OCI-LY7 (cell line): Measurements from ENCODE around the gene CETN1. TPM values are rescaled to one million over a fixed set of nuclear protein-coding genes. Genes with fewer than 3 reads are reported as not detected.

Experiments
- BruUV-seq: library from RNA; stranded (reverse); fragments of 400-500 nt; replicated peaks from 2 replicates; lab custom pipeline; 2021; lab: Mats Ljungman, UMichigan
- CTCF ChIA-PET: fragments of 300-600 bp; sonication (Branson Sonifier 250); formaldehyde crosslinking; loops from one replicate; lab custom pipeline; 2022; ENCODE audit warnings: antibody characterized with exemption; ENCODE audit not compliant: unreplicated experiment; lab: Charles Lee
- POLR2A ChIA-PET: fragments of 300-600 bp; sonication (Branson Sonifier 250); formaldehyde crosslinking; loops from one replicate; lab custom pipeline; 2022; ENCODE audit warnings: antibody characterized with exemption; lab: Charles Lee
- DNase-seq: peaks from one replicate; pipeline ENCODE4 v3.0.0-alpha.2; 2015; ENCODE audit warnings: low spot score
- H2AFZ ChIP-seq: fragments of 200-600 bp; sonication (generic), shearing (Covaris generic); 2 replicates; pipeline ENCODE4 v1.6.1; 2014; ENCODE audit warnings: mild to moderate bottlenecking, antibody characterized with exemption, low read length, moderate library complexity
- H3K27ac ChIP-seq: fragments of 200-600 bp; sonication (generic); 2 replicates; pipeline ENCODE4 v1.5.1; 2014; ENCODE audit warnings: mixed run types, low read depth, mild to moderate bottlenecking, moderate library complexity, low read length, inconsistent platforms; ENCODE audit not compliant: poor library complexity, severe bottlenecking
- H3K36me3 ChIP-seq: fragments of 200-600 bp; sonication (generic); 2 replicates; pipeline ENCODE4 v1.6.1; 2014; ENCODE audit warnings: mild to moderate bottlenecking, antibody characterized with exemption, low read length, moderate library complexity, mixed read lengths; ENCODE audit not compliant: insufficient read depth
- H3K4me1 ChIP-seq: fragments of 200-600 bp; sonication (generic); 2 replicates; pipeline ENCODE4 v1.5.1; 2014; ENCODE audit warnings: mild to moderate bottlenecking, low read length; ENCODE audit not compliant: insufficient read depth, poor library complexity, severe bottlenecking
- H3K4me2 ChIP-seq: fragments of 200-600 bp; sonication (generic); 2 replicates; pipeline ENCODE4 v1.6.1; 2014; ENCODE audit warnings: mild to moderate bottlenecking, low read length
- H3K4me3 ChIP-seq: fragments of 200-600 bp; sonication (generic); 2 replicates; pipeline ENCODE4 v1.5.1; 2014; ENCODE audit warnings: mild to moderate bottlenecking, low read depth, low read length; ENCODE audit not compliant: poor library complexity, severe bottlenecking
- H3K79me2 ChIP-seq: fragments of 200-600 bp; sonication (generic); 2 replicates; pipeline ENCODE4 v1.6.1; 2016; ENCODE audit warnings: low read depth, mild to moderate bottlenecking, low read length, moderate library complexity, mixed read lengths; ENCODE audit not compliant: insufficient read depth
- H3K9me2 ChIP-seq: fragments of 200-600 bp; sonication (generic); 2 replicates; pipeline ENCODE4 v1.6.1; 2016; ENCODE audit warnings: mild to moderate bottlenecking, low read length, mixed read lengths; ENCODE audit not compliant: insufficient read depth
- H3K9me3 ChIP-seq: fragments of 200-600 bp; sonication (generic); 2 replicates; pipeline ENCODE4 v1.6.1; 2014; ENCODE audit warnings: mild to moderate bottlenecking, mixed run types, low read length, mixed read lengths
- H4K20me1 ChIP-seq: fragments of 200-600 bp; sonication (generic); 2 replicates; pipeline ENCODE4 v1.6.1; 2014; ENCODE audit warnings: mild to moderate bottlenecking, antibody characterized with exemption, low read length, moderate library complexity, mixed read lengths; ENCODE audit not compliant: insufficient read depth
- CTCF ChIP-seq: fragments of 200-600 bp; sonication (generic); conservative IDR thresholded peaks from 2 replicates; pipeline ENCODE4 v1.5.1; 2014; ENCODE audit warnings: mild to moderate bottlenecking, antibody characterized with exemption, low read length, moderate library complexity, mixed read lengths
- EZH2phosphoT487 ChIP-seq: fragments of 200-600 bp; sonication (generic); IDR thresholded peaks from 2 replicates; pipeline ENCODE4 v1.6.1; 2018; ENCODE audit warnings: low read depth, borderline replicate concordance, mild to moderate bottlenecking, mixed run types, antibody characterized with exemption, low read length, moderate library complexity, mixed read lengths
- intact Hi-C: fragments of 100-400 bp; cut with micrococcal nuclease; formaldehyde crosslinking; loops from one replicate; pipeline ENCODE4 v1.10.0; 2022; ENCODE audit not compliant: unreplicated experiment
- total RNA-seq, 2 experiments: library from RNA; depleted of rRNA in 1 of 2; stranded (reverse); fragments of >200 nt in 1 of 2; shearing (Covaris generic) in 1 of 2; gene quantifications; 2 replicates each; pipeline ENCODE4 v1.2.3, GENCODE V29; 2014 to 2022

The CETN1 gene
- total RNA-seq, 2 experiments from 2014 or later = not detected

GRCh38 chr18:567122-567521 lies 13.1 kb upstream of the CETN1 start:
- no peaks in the 10 kb centered on the region for H4K20me1 ChIP-seq
- ChIA-PET POLR2A (no interaction called here), CTCF (no interaction called here)
- BruUV-seq = no TSS peak
- H3K9me3 ChIP-seq = no peaks in the 10 kb centered on the region
- no peaks in the 10 kb centered on the region for H3K9me2 ChIP-seq
- H2AFZ ChIP-seq = no peak overlapping the region
- H3K27ac ChIP-seq = no peak overlapping the region
- no peaks in the 10 kb centered on the region for H3K79me2 ChIP-seq
- H3K4me1 ChIP-seq = no peaks in the 10 kb centered on the region
- intact Hi-C loops = no loop called here
- no peak for TF ChIP-seq EZH2phosphoT487
- no peak for TF ChIP-seq CTCF
- no peak overlapping the region for H3K4me2 ChIP-seq
- H3K4me3 ChIP-seq = no peak overlapping the region
- H3K36me3 ChIP-seq = no peaks in the 10 kb centered on the region
- no peak for DNase-seq

- no peaks in the 10 kb centered on the region for H3K4me1 ChIP-seq
- no peaks in the 10 kb centered on the region for H3K9me2 ChIP-seq
- no TSS peak for BruUV-seq
- ChIA-PET CTCF (no interaction called here), POLR2A (no interaction called here)
- H3K79me2 ChIP-seq = no peaks in the 10 kb centered on the region
- TF ChIP-seq EZH2phosphoT487 (no peak), CTCF (no peak)
- DNase-seq = no peak
- H4K20me1 ChIP-seq = no peaks in the 10 kb centered on the region
- no peak overlapping the region for H3K4me2 ChIP-seq
- no peak overlapping the region for H2AFZ ChIP-seq
- H3K27ac ChIP-seq = no peak overlapping the region
- intact Hi-C loops = no loop called here
- no peaks in the 10 kb centered on the region for H3K9me3 ChIP-seq
- H3K4me3 ChIP-seq = no peak overlapping the region
- H3K36me3 ChIP-seq = no peaks in the 10 kb centered on the region
Measured at GRCh38 chr18:568731-569130, 11.4 kb upstream of the CETN1 start.

GRCh38 chr18:570256-570655 lies 9.9 kb upstream of the CETN1 start:
- intact Hi-C loops = no loop called here
- no peak overlapping the region for H3K4me3 ChIP-seq
- H3K36me3 ChIP-seq = no peaks in the 10 kb centered on the region
- H4K20me1 ChIP-seq = no peaks in the 10 kb centered on the region
- H3K9me2 ChIP-seq = no peaks in the 10 kb centered on the region
- CTCF ChIA-PET = no interaction called here
- no peak overlapping the region for H2AFZ ChIP-seq
- no peak overlapping the region for H3K4me2 ChIP-seq
- BruUV-seq = no TSS peak
- H3K27ac ChIP-seq = no peak overlapping the region
- POLR2A ChIA-PET = interaction anchor here (1.2 kb wide), 1 partner anchor 81 kb away, joined by 3 read pairs; no protein-coding TSS in a partner anchor
- no peaks in the 10 kb centered on the region for H3K9me3 ChIP-seq
- no peaks in the 10 kb centered on the region for H3K79me2 ChIP-seq
- no peaks in the 10 kb centered on the region for H3K4me1 ChIP-seq
- DNase-seq = no peak
- no peak for TF ChIP-seq EZH2phosphoT487
- TF ChIP-seq CTCF = no peak
